Smooth muscle cell (in vitro differentiated cells): ENCODE data around the gene DUSP15. TPM values are rescaled to one million over a fixed set of nuclear protein-coding genes. Genes with fewer than 3 reads are reported as not detected.

Experiments
- DNase-seq: peaks from one replicate; lab custom pipeline; 2025; ENCODE audit not compliant: unreplicated experiment; lab: John Stamatoyannopoulos, UW
- H2AFZ ChIP-seq: fragments of 200-600 bp; sonication (generic); 2 replicates; pipeline ENCODE4 v1.6.0; 2016; ENCODE audit warnings: antibody characterized with exemption, low read depth, mild to moderate bottlenecking
- H3F3A ChIP-seq: fragments of 200-600 bp; sonication (generic); 2 replicates; pipeline ENCODE4 v1.6.0; 2017; ENCODE audit warnings: antibody characterized with exemption, low read depth
- H3K27ac ChIP-seq: fragments of 200-600 bp; sonication (generic); 2 replicates; pipeline ENCODE4 v1.5.1; 2016; ENCODE audit warnings: low read depth, mild to moderate bottlenecking
- H3K27me3 ChIP-seq: fragments of 200-600 bp; sonication (generic); 2 replicates; pipeline ENCODE4 v1.6.1; 2016; ENCODE audit warnings: low read depth, mild to moderate bottlenecking
- H3K36me3 ChIP-seq: fragments of 200-600 bp; sonication (generic); 2 replicates; pipeline ENCODE4 v1.5.1; 2016; ENCODE audit warnings: low read depth
- H3K4me1 ChIP-seq: fragments of 200-600 bp; sonication (generic); 2 replicates; pipeline ENCODE4 v1.5.1; 2016; ENCODE audit warnings: low read depth
- H3K4me2 ChIP-seq: fragments of 200-600 bp; sonication (generic); 2 replicates; pipeline ENCODE4 v1.6.0; 2016; ENCODE audit warnings: mild to moderate bottlenecking
- H3K4me3 ChIP-seq: fragments of 200-600 bp; sonication (generic); 2 replicates; pipeline ENCODE4 v1.5.1; 2016; ENCODE audit warnings: mild to moderate bottlenecking
- H3K79me2 ChIP-seq: fragments of 200-600 bp; sonication (generic); 2 replicates; pipeline ENCODE4 v1.6.0; 2016; ENCODE audit warnings: low read depth, mild to moderate bottlenecking
- H3K9ac ChIP-seq: fragments of 200-600 bp; sonication (generic); 2 replicates; pipeline ENCODE4 v1.6.0; 2016; ENCODE audit warnings: low read depth
- H3K9me3 ChIP-seq: fragments of 200-600 bp; sonication (generic); replicated peaks from 2 replicates; pipeline ENCODE4 v1.5.1; 2016; ENCODE audit warnings: low read depth
- H4K20me1 ChIP-seq: fragments of 200-600 bp; sonication (generic); 2 replicates; pipeline ENCODE4 v1.6.0; 2016; ENCODE audit warnings: low read depth
- CTCF ChIP-seq: fragments of 200-600 bp; sonication (generic); IDR thresholded peaks from 2 replicates; pipeline ENCODE4 v1.5.1; 2017; ENCODE audit warnings: borderline replicate concordance, mild to moderate bottlenecking, antibody characterized with exemption; ENCODE audit not compliant: insufficient read depth, poor library complexity, severe bottlenecking
- WGBS: methylation state at CpG from one replicate; pipeline ENCODE4 v1.1.7; 2016; ENCODE audit warnings: low lambda C conversion rate; 5-methylcytosine and 5-hydroxymethylcytosine counted together
- polyA plus RNA-seq: library from polyadenylated mRNA; unstranded; fragments of >200 nt; fragmentation: Nextera tagmentation; extraction: Ambion mirVana; gene quantifications from 2 replicates; pipeline ENCODE4 v1.2.1, GENCODE V29; 2016
- total RNA-seq: library from RNA; depleted of rRNA; stranded (reverse); fragments of >200 nt; gene quantifications from 2 replicates; pipeline ENCODE4 v1.2.3, GENCODE V29; 2014

The DUSP15 gene
- total and polyA plus RNA-seq, 2 experiments from 2014 or later, result 6.2 to 10.2 TPM

GRCh38 chr20:31843288-31843687 lies 27.0 kb downstream of the DUSP15 start:
- 78% methylated on average over 6 of the region's 6 CpGs for WGBS
- Histone ChIP-seq H3K36me3 (no peaks in the 10 kb centered on the region), H3K27me3 (no peaks in the 10 kb centered on the region), H3K79me2 (no peaks in the 10 kb centered on the region), H3F3A (peaks cover 7% of the 10 kb centered on the region), H3K4me1 (peaks cover 39% of the 10 kb centered on the region), H3K4me3 (no peak overlapping the region), H3K4me2 (peak overlapping the region; percentile 61), H3K9ac (no peak overlapping the region), H4K20me1 (no peaks in the 10 kb centered on the region), H3K9me3 (no peaks in the 10 kb centered on the region), H2AFZ (no peak overlapping the region), H3K27ac (no peak overlapping the region)
- TF ChIP-seq CTCF, result no peak
- DNase-seq, result no peak

- peak overlapping the region; percentile 61 for H3K4me2 ChIP-seq
- no peaks in the 10 kb centered on the region for H3K36me3 ChIP-seq
- DNase-seq, result no peak
- no peak overlapping the region for H3K4me3 ChIP-seq
- peaks cover 8% of the 10 kb centered on the region for H3F3A ChIP-seq
- peak overlapping the region; percentile 24 for H2AFZ ChIP-seq
- no peaks in the 10 kb centered on the region for H3K27me3 ChIP-seq
- H4K20me1 ChIP-seq, result no peaks in the 10 kb centered on the region
- H3K79me2 ChIP-seq, result no peaks in the 10 kb centered on the region
- H3K9ac ChIP-seq, result peak overlapping the region; percentile 12
- no peak for TF ChIP-seq CTCF
- 47% methylated on average over 12 of the region's 12 CpGs for WGBS
- peaks cover 46% of the 10 kb centered on the region for H3K4me1 ChIP-seq
- H3K27ac ChIP-seq, result no peak overlapping the region
- H3K9me3 ChIP-seq, result no peaks in the 10 kb centered on the region
Measured at GRCh38 chr20:31842471-31843157, 27.7 kb downstream of the DUSP15 start.

GRCh38 chr20:31841928-31842327 lies 28.4 kb downstream of the DUSP15 start:
- Histone ChIP-seq H3K4me1 (peaks cover 53% of the 10 kb centered on the region), H3K9ac (no peak overlapping the region)

More at GRCh38 chr20:31841928-31842327, 28.4 kb downstream of the DUSP15 start:
- H2AFZ ChIP-seq, result no peak overlapping the region
- H3F3A ChIP-seq, result peaks cover 15% of the 10 kb centered on the region
- no peaks in the 10 kb centered on the region for H3K27me3 ChIP-seq
- H3K27ac ChIP-seq, result no peak overlapping the region
- no peaks in the 10 kb centered on the region for H3K36me3 ChIP-seq
- no peaks in the 10 kb centered on the region for H4K20me1 ChIP-seq
- WGBS, result 69% methylated on average over 8 of the region's 8 CpGs
- no peak for TF ChIP-seq CTCF
- no peaks in the 10 kb centered on the region for H3K9me3 ChIP-seq
- H3K4me3 ChIP-seq, result no peak overlapping the region
- no peak for DNase-seq
- no peaks in the 10 kb centered on the region for H3K79me2 ChIP-seq
- peak overlapping the region; percentile 61 for H3K4me2 ChIP-seq
